ENCODE results near the gene EVA1A.

Gene EVA1A

GRCh38 chr2:75558786-75559679 lies 1.7 kb downstream of the EVA1A start:
- Histone ChIP-seq H3K4me2 (ENCODE audit: low read length) (peak overlapping the region; percentile 96), H3K36me3 (ENCODE audit: insufficient read depth, low read length) (peaks cover 8% of the 10 kb centered on the region), H3K9me3 (replicated peaks; ENCODE audit: low read length) (no peaks in the 10 kb centered on the region), H3K27me3 (ENCODE audit: control insufficient read depth, insufficient read depth, low read length) (no peaks in the 10 kb centered on the region), H3K4me1 (ENCODE audit: control insufficient read depth, insufficient read depth, low read length) (peaks cover 53% of the 10 kb centered on the region), H3K4me3 (ENCODE audit: low read length) (peak overlapping the region; percentile 26), H3K9ac (ENCODE audit: low read depth, low read length) (no peak overlapping the region)

DNA sequence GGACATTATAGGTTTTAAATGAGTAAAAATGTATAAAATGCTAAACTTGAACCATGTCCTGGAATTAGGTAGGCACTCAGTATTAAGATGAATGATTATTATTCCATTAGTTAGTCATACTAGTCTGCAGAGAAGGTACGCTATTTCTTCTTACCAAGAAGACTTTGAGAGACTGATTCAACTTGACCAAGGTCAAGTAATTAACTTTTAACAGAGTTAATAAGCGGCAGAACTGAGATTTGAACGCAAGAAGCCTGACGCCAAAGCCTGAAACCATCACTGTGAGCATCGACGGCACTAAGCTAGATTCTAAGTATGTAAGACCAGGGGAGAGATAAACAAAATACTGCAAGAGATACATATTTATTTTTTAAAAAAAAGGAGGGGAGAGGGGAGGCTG lies 2.6 kb downstream of the EVA1A start:
- Histone ChIP-seq H3K27me3 (ENCODE audit: control insufficient read depth, insufficient read depth, low read length) (no peaks in the 10 kb centered on the region), H3K4me3 (ENCODE audit: low read length) (no peak overlapping the region), H3K4me1 (ENCODE audit: control insufficient read depth, insufficient read depth, low read length) (peaks cover 53% of the 10 kb centered on the region), H3K9me3 (replicated peaks; ENCODE audit: low read length) (no peaks in the 10 kb centered on the region), H3K36me3 (ENCODE audit: insufficient read depth, low read length) (peaks cover 15% of the 10 kb centered on the region), H3K4me2 (ENCODE audit: low read length) (peak overlapping the region; percentile 96), H3K9ac (ENCODE audit: low read depth, low read length) (no peak overlapping the region)

DNA sequence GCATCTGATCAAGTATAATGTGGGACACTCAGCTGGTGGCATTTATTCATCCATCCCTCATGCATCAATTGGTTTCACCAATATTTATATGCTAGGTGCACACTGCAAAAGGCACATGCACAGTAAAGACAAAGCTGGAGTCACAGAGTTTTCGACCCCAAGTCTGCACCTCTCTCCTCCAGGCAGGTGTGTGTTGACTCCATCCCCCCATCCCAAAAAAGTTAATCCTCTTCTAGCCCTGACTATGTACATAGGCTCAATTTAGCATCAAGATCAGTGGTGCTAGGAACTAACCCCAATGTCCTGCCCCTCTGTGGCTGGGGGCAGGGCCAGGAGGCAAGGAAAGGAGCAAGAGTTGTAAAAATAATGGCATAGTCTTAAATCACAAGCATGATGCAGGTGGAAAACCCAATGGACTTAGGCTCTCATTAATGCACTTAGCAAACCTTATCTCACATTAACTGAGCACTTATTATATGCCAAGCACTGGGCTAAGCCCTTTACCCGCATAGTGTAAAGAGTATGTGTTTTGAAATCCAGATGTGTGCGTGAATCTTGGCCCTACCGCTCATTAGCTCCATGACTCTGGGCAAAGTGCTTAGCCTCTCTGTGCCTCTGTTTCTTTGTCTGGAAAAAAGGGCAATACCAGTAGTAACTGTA lies 3.1 kb downstream of the EVA1A start:
- Histone ChIP-seq H3K9me3 (replicated peaks; ENCODE audit: low read length) (no peaks in the 10 kb centered on the region), H3K36me3 (ENCODE audit: insufficient read depth, low read length) (peaks cover 15% of the 10 kb centered on the region), H3K9ac (ENCODE audit: low read depth, low read length) (no peak overlapping the region), H3K4me3 (ENCODE audit: low read length) (no peak overlapping the region), H3K27me3 (ENCODE audit: control insufficient read depth, insufficient read depth, low read length) (no peaks in the 10 kb centered on the region), H3K4me1 (ENCODE audit: control insufficient read depth, insufficient read depth, low read length) (peaks cover 52% of the 10 kb centered on the region), H3K4me2 (ENCODE audit: low read length) (no peak overlapping the region)

GRCh38 chr2:75556679-75557366 lies 3.9 kb downstream of the EVA1A start:
- H3K9ac ChIP-seq (ENCODE audit: low read depth, low read length) = no peak overlapping the region
- H3K4me2 ChIP-seq (ENCODE audit: low read length) = no peak overlapping the region
- peaks cover 15% of the 10 kb centered on the region for H3K36me3 ChIP-seq (ENCODE audit: insufficient read depth, low read length)
- H3K9me3 ChIP-seq (replicated peaks; ENCODE audit: low read length) = no peaks in the 10 kb centered on the region
- peaks cover 44% of the 10 kb centered on the region for H3K4me1 ChIP-seq (ENCODE audit: control insufficient read depth, insufficient read depth, low read length)
- no peaks in the 10 kb centered on the region for H3K27me3 ChIP-seq (ENCODE audit: control insufficient read depth, insufficient read depth, low read length)
- H3K4me3 ChIP-seq (ENCODE audit: low read length) = no peak overlapping the region

- Histone ChIP-seq H3K9ac (ENCODE audit: low read depth, low read length) (no peak overlapping the region), H3K27me3 (ENCODE audit: control insufficient read depth, insufficient read depth, low read length) (no peaks in the 10 kb centered on the region), H3K4me3 (ENCODE audit: low read length) (no peak overlapping the region), H3K9me3 (replicated peaks; ENCODE audit: low read length) (no peaks in the 10 kb centered on the region), H3K4me2 (ENCODE audit: low read length) (no peak overlapping the region), H3K36me3 (ENCODE audit: insufficient read depth, low read length) (peaks cover 15% of the 10 kb centered on the region), H3K4me1 (ENCODE audit: control insufficient read depth, insufficient read depth, low read length) (peaks cover 38% of the 10 kb centered on the region)
Observed at GRCh38 chr2:75555701-75556100, 5.0 kb downstream of the EVA1A start.

- no peak overlapping the region for H3K4me2 ChIP-seq (ENCODE audit: low read length)
- H3K4me3 ChIP-seq (ENCODE audit: low read length) = no peak overlapping the region
- no peak overlapping the region for H3K9ac ChIP-seq (ENCODE audit: low read depth, low read length)
- no peaks in the 10 kb centered on the region for H3K9me3 ChIP-seq (replicated peaks; ENCODE audit: low read length)
- H3K4me1 ChIP-seq (ENCODE audit: control insufficient read depth, insufficient read depth, low read length) = peaks cover 31% of the 10 kb centered on the region
- H3K27me3 ChIP-seq (ENCODE audit: control insufficient read depth, insufficient read depth, low read length) = no peaks in the 10 kb centered on the region
- H3K36me3 ChIP-seq (ENCODE audit: insufficient read depth, low read length) = peaks cover 20% of the 10 kb centered on the region
Observed at GRCh38 chr2:75553935-75554531, 6.7 kb downstream of the EVA1A start.

DNA sequence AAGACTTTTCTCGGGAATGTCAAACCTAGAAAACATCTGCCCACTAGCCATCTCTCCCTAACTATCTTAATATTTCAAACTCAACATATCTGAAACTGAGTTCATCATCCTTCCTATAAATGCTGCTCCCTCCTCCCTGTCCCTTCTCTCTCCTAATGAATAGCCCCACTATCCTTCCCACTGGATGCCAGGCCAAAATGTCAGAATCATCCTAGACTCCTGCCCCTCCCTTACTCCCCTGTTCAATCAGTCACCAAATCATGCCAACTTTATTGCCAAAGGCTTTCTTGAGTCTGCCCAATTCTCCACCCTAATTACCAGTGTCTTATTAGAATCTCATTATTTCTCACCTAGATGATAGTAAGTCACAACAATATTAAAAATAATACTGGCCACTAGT lies 8.5 kb downstream of the EVA1A start:
- H3K9me3 ChIP-seq (replicated peaks; ENCODE audit: low read length) = no peaks in the 10 kb centered on the region
- no peak overlapping the region for H3K4me3 ChIP-seq (ENCODE audit: low read length)
- H3K4me1 ChIP-seq (ENCODE audit: control insufficient read depth, insufficient read depth, low read length) = peaks cover 29% of the 10 kb centered on the region
- no peaks in the 10 kb centered on the region for H3K27me3 ChIP-seq (ENCODE audit: control insufficient read depth, insufficient read depth, low read length)
- no peak overlapping the region for H3K9ac ChIP-seq (ENCODE audit: low read depth, low read length)
- H3K36me3 ChIP-seq (ENCODE audit: insufficient read depth, low read length) = peaks cover 12% of the 10 kb centered on the region
- H3K4me2 ChIP-seq (ENCODE audit: low read length) = no peak overlapping the region

DNA sequence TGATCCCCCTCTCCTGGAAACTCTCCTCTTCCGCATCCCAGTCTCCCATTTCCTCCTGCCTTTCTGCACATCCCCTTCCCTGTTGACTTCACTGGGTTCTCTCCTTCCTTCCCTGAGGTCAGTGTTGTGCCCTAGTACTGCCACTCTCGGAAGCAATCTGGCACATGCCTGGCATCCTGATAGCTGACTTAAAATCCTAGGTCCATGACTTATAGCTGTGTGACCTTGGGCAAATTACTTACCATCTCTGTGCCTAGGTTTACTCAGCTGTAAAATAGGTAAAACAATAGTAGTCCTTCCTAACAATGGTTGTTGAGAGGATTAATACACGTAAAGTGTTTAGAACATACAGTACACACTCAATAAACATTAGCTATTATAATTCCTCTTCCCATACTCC lies 9.3 kb downstream of the EVA1A start:
- Histone ChIP-seq H3K4me3 (ENCODE audit: low read length) (no peak overlapping the region), H3K4me1 (ENCODE audit: control insufficient read depth, insufficient read depth, low read length) (peaks cover 27% of the 10 kb centered on the region), H3K36me3 (ENCODE audit: insufficient read depth, low read length) (peaks cover 12% of the 10 kb centered on the region), H3K4me2 (ENCODE audit: low read length) (no peak overlapping the region), H3K9ac (ENCODE audit: low read depth, low read length) (no peak overlapping the region), H3K27me3 (ENCODE audit: control insufficient read depth, insufficient read depth, low read length) (no peaks in the 10 kb centered on the region), H3K9me3 (replicated peaks; ENCODE audit: low read length) (no peaks in the 10 kb centered on the region)

DNA sequence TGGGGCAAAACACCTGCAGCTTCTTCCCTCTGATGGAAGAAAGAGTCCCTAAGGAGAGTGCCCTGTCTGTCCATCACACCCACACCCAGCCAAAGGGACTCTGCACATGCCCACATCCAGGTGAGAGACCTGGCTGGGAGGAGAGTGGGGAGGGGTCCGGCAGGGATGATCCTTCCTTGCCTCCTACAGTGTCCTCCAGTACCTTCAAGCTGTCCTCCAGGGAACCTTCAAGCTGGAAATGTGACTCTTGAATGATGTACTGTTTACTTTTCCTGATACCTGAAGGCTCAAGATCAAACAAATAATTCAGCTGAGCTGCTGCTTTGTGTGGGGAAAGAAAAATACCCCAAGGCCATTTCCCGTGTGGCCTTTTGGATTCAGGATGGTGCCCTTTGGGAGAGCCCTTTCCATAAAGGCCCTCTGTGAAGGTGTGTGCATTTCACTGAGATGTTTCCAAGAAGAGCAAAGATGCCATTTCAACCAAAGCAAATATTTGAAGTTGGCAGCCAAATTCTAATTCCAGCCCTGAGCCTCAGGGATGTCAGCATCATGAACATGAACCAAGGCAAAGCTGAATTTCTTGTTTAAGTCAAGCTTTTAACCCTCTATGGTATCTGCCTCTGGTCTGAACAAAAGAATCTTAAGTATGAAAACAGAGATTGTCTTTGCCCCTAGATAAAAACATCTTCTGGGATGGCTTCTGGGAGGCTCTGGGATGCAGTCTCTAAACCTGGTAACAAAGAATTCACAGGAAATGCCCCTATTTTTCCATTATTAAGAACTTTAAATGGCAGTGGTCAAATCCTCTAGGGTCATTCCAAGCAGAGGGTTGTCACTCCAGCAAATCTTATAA lies 11.1 kb downstream of the EVA1A start:
- H3K4me2 ChIP-seq (ENCODE audit: low read length) = no peak overlapping the region
- H3K36me3 ChIP-seq (ENCODE audit: insufficient read depth, low read length) = peaks cover 12% of the 10 kb centered on the region
- no peak overlapping the region for H3K9ac ChIP-seq (ENCODE audit: low read depth, low read length)
- H3K27me3 ChIP-seq (ENCODE audit: control insufficient read depth, insufficient read depth, low read length) = no peaks in the 10 kb centered on the region
- peaks cover 18% of the 10 kb centered on the region for H3K4me1 ChIP-seq (ENCODE audit: control insufficient read depth, insufficient read depth, low read length)
- no peak overlapping the region for H3K4me3 ChIP-seq (ENCODE audit: low read length)
- no peaks in the 10 kb centered on the region for H3K9me3 ChIP-seq (replicated peaks; ENCODE audit: low read length)

GRCh38 chr2:75548036-75548573 lies 12.6 kb downstream of the EVA1A start:
- H3K4me2 ChIP-seq (ENCODE audit: low read length) = no peak overlapping the region
- H3K27me3 ChIP-seq (ENCODE audit: control insufficient read depth, insufficient read depth, low read length) = no peaks in the 10 kb centered on the region
- H3K4me1 ChIP-seq (ENCODE audit: control insufficient read depth, insufficient read depth, low read length) = peaks cover 18% of the 10 kb centered on the region
- H3K4me3 ChIP-seq (ENCODE audit: low read length) = no peak overlapping the region
- peaks cover 4% of the 10 kb centered on the region for H3K36me3 ChIP-seq (ENCODE audit: insufficient read depth, low read length)
- H3K9me3 ChIP-seq (replicated peaks; ENCODE audit: low read length) = no peaks in the 10 kb centered on the region
- H3K9ac ChIP-seq (ENCODE audit: low read depth, low read length) = no peak overlapping the region

All from skeletal muscle satellite cell (primary cell).